Prostate gland (tissue), 2 donors: Measurements from ENCODE around the gene UPK3B.
"Not testable (repeated sequence)": the region's sequence is repeated elsewhere in the genome, so short reads cannot be mapped to it uniquely, and the experiment has no call there.

Source experiments
- POLR2A ChIP-seq: fragments of 450-650 bp; IDR thresholded peaks from one replicate; pipeline ENCODE4 v1.6.1; 2016; ENCODE audit warnings: antibody characterized with exemption, mild to moderate bottlenecking
- TF ChIP-seq, protein P1 (sequence below), 4 experiments: fragments of 200-600 bp in 2 of 4; fragments of 450-650 bp in 2 of 4; sonication (generic) in 2 of 4; IDR thresholded peaks; 1 replicate in 3 of 4; 2 replicates in 1 of 4; pipeline ENCODE4 v1.5.1; 2016 to 2019; ENCODE audit warnings: antibody characterized with exemption in 4 of 4, mild to moderate bottlenecking in 2 of 4, moderate library complexity in 2 of 4

DNA sequence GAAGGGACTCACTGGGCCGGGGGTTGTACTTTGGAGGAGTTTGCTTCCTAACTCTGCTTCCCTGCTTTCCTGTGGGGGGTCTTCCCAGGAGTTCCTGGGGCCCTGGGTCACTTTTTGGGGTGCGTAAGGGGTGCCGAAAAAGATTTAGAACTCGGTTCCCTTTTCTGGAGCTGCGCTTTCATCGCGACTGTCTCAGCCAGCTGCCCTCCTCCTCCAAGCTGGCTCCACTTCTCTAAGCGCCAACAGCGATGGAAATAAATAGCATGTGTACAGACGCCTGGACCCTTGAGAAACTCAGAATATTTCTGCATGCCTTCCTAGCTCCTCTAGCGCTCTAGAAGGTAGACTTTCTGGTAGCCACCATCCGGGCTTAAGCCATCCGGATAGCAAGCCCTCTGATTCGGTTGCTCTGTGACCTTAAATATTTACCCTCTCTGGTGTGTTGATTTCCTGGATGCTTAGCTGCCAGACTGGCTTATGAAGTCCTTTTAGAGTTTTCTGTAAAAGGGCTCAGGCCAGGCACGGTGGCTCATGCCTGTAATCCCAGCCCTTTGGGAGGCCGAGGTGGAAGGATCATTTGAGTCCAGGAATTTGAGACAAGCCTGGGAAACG is 48.0 kb upstream of the UPK3B start:
- TF ChIP-seq, protein P1, sequence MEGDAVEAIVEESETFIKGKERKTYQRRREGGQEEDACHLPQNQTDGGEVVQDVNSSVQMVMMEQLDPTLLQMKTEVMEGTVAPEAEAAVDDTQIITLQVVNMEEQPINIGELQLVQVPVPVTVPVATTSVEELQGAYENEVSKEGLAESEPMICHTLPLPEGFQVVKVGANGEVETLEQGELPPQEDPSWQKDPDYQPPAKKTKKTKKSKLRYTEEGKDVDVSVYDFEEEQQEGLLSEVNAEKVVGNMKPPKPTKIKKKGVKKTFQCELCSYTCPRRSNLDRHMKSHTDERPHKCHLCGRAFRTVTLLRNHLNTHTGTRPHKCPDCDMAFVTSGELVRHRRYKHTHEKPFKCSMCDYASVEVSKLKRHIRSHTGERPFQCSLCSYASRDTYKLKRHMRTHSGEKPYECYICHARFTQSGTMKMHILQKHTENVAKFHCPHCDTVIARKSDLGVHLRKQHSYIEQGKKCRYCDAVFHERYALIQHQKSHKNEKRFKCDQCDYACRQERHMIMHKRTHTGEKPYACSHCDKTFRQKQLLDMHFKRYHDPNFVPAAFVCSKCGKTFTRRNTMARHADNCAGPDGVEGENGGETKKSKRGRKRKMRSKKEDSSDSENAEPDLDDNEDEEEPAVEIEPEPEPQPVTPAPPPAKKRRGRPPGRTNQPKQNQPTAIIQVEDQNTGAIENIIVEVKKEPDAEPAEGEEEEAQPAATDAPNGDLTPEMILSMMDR (IDR thresholded peaks at IDR 0.05) = not testable (repeated sequence)
- not testable (repeated sequence) for TF ChIP-seq POLR2A
